Inferior parietal cortex (tissue), 1 donor: ENCODE results near the gene AIPL1.

Source experiments
- DNase-seq: peaks from one replicate; pipeline ENCODE4 v3.0.0-alpha.2; 2016; ENCODE audit errors: extremely low spot score

AIPL1 gene

GRCh38 chr17:6421700-6422604 is 13.0 kb downstream of the AIPL1 start:
- DNase-seq = peak; percentile 93

- DNase-seq = no peak
These were observed 14.7 kb downstream of the AIPL1 start for GRCh38 chr17:6420173-6420641.

GRCh38 chr17:6415616-6416015 is 19.3 kb downstream of the AIPL1 start:
- DNase-seq = no peak

- DNase-seq = peak; percentile 42
These were observed 21.9 kb downstream of the AIPL1 start for GRCh38 chr17:6413065-6413464.

GRCh38 chr17:6408735-6409134 is 26.2 kb downstream of the AIPL1 start:
- DNase-seq = no peak

- DNase-seq = no peak
These were observed 26.6 kb downstream of the AIPL1 start for GRCh38 chr17:6408276-6408675.

GRCh38 chr17:6402258-6402657 is 32.7 kb downstream of the AIPL1 start:
- DNase-seq = no peak

GRCh38 chr17:6398955-6399354 is 36.0 kb downstream of the AIPL1 start:
- no peak for DNase-seq

- DNase-seq = no peak
These were observed 40.8 kb downstream of the AIPL1 start for GRCh38 chr17:6394055-6394606.

- DNase-seq = peak; percentile 31
These were observed 41.5 kb downstream of the AIPL1 start for GRCh38 chr17:6393351-6393952.

GRCh38 chr17:6392609-6393350 is 42.1 kb downstream of the AIPL1 start:
- no peak for DNase-seq

- DNase-seq = no peak
These were observed 46.5 kb downstream of the AIPL1 start for GRCh38 chr17:6388416-6388815.

- DNase-seq = no peak
These were observed 47.1 kb downstream of the AIPL1 start for GRCh38 chr17:6387858-6388257.

GRCh38 chr17:6387442-6387841 is 47.5 kb downstream of the AIPL1 start:
- DNase-seq = no peak

GRCh38 chr17:6386041-6386630 is 48.8 kb downstream of the AIPL1 start:
- no peak for DNase-seq

- no peak for DNase-seq
These were observed 50.4 kb downstream of the AIPL1 start for GRCh38 chr17:6384481-6384880.

- no peak for DNase-seq
These were observed 53.1 kb downstream of the AIPL1 start for GRCh38 chr17:6381526-6382465.

GRCh38 chr17:6380915-6381438 is 53.9 kb downstream of the AIPL1 start:
- DNase-seq = no peak

GRCh38 chr17:6377906-6378305 is 57.0 kb downstream of the AIPL1 start:
- no peak for DNase-seq

GRCh38 chr17:6376931-6377361 is 58.0 kb downstream of the AIPL1 start:
- DNase-seq = no peak
